MCF 10A (cell line): ENCODE results near the gene AP3M1. TPM values are rescaled to one million over a fixed set of nuclear protein-coding genes. Genes with fewer than 3 reads are reported as not detected.

Experiments used
- BruUV-seq: library from RNA; stranded (reverse); fragments of 400-500 nt; replicated peaks from 2 replicates; lab custom pipeline; 2021; lab: Mats Ljungman, UMichigan
- CTCF ChIA-PET: fragments of 300-600 bp; sonication (Branson Sonifier 250); formaldehyde crosslinking; extraction: SDS; loops from one replicate; lab custom pipeline; 2021; ENCODE audit warnings: antibody characterized with exemption, inconsistent platforms; lab: Yijun Ruan, JAX
- POLR2A ChIA-PET: fragments of 300-600, 350-650 bp; sonication (Branson Sonifier 250); formaldehyde crosslinking; extraction: SDS; loops from one replicate; lab custom pipeline; 2020; ENCODE audit warnings: antibody characterized with exemption, inconsistent platforms; lab: Yijun Ruan, JAX
- DNase-seq: peaks from one replicate; pipeline ENCODE4 v3.0.0-alpha.2; 2018; ENCODE audit not compliant: unreplicated experiment
- H3K27ac Mint-ChIP-seq: one replicate; pipeline ENCODE4 v1.8.0; 2022; ENCODE audit warnings: mild to moderate bottlenecking, low read depth, mixed read lengths; ENCODE audit not compliant: unreplicated experiment
- H3K27me3 Mint-ChIP-seq: one replicate; pipeline ENCODE4 v1.8.0; 2022; ENCODE audit warnings: mixed read lengths; ENCODE audit not compliant: insufficient read depth, unreplicated experiment
- H3K36me3 Mint-ChIP-seq: one replicate; pipeline ENCODE4 v1.8.0; 2022; ENCODE audit warnings: mild to moderate bottlenecking, moderate library complexity, mixed read lengths; ENCODE audit not compliant: insufficient read depth, unreplicated experiment
- H3K4me1 Mint-ChIP-seq: one replicate; pipeline ENCODE4 v1.8.0; 2022; ENCODE audit warnings: mixed read lengths; ENCODE audit not compliant: insufficient read depth, unreplicated experiment
- H3K4me3 Mint-ChIP-seq: one replicate; pipeline ENCODE4 v1.8.0; 2022; ENCODE audit warnings: mild to moderate bottlenecking, moderate library complexity, mixed read lengths; ENCODE audit not compliant: unreplicated experiment
- H3K9me3 Mint-ChIP-seq: one replicate; pipeline ENCODE4 v1.8.0; 2022; ENCODE audit warnings: mixed read lengths; ENCODE audit not compliant: unreplicated experiment
- intact Hi-C: fragments of 100-400 bp; cut with micrococcal nuclease; formaldehyde crosslinking; loops from 2 replicates; pipeline ENCODE4 v1.14.1; 2022
- total RNA-seq: library from RNA; stranded (reverse); gene quantifications from 2 replicates; pipeline ENCODE4 v1.2.3, GENCODE V29; 2022
- TF ChIP-seq, protein P1 (sequence below): fragments of 200-600 bp; IDR thresholded peaks from one replicate; pipeline ENCODE4 v1.8.0; 2022; ENCODE audit warnings: antibody characterized with exemption, mild to moderate bottlenecking; ENCODE audit not compliant: unreplicated experiment

AP3M1 gene
- total RNA-seq, 1 experiment from 2014 or later: 31.2 TPM

DNA sequence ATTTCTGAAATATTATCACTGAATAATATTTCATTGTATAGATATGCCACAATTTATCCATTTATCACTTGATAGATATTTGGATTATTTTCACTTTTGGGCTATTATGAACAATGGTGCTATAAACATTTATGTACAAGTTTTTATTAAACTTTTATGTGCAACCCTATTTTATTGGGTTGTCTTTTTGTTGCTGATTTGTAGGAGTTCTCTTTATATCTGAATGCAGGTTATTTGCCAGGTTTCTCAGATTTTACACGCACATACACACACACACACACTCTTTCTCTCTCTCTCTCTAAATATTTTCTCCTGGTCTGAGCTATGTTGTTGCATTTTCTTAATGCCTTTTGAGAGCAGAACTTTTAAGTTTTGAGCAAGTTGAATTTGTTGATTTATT lies 36.6 kb upstream of the AP3M1 start:
- intact Hi-C loops: no loop called here
- ChIA-PET POLR2A (interaction anchor here (0.6 to 8.2 kb wide), 4 partner anchors 10 to 54 kb away, joined by 3 to 146 read pairs (median 10); partner anchors contain the start of genes ADK and AP3M1), CTCF (no interaction called here)
- BruUV-seq: no TSS peak
- Mint-ChIP-seq H3K27ac (peak overlapping the region; percentile 43), H3K9me3 (no peaks in the 10 kb centered on the region), H3K27me3 (no peaks in the 10 kb centered on the region), H3K4me1 (peaks cover 28% of the 10 kb centered on the region), H3K36me3 (no peaks in the 10 kb centered on the region), H3K4me3 (no peak overlapping the region)
- TF ChIP-seq, protein P1, sequence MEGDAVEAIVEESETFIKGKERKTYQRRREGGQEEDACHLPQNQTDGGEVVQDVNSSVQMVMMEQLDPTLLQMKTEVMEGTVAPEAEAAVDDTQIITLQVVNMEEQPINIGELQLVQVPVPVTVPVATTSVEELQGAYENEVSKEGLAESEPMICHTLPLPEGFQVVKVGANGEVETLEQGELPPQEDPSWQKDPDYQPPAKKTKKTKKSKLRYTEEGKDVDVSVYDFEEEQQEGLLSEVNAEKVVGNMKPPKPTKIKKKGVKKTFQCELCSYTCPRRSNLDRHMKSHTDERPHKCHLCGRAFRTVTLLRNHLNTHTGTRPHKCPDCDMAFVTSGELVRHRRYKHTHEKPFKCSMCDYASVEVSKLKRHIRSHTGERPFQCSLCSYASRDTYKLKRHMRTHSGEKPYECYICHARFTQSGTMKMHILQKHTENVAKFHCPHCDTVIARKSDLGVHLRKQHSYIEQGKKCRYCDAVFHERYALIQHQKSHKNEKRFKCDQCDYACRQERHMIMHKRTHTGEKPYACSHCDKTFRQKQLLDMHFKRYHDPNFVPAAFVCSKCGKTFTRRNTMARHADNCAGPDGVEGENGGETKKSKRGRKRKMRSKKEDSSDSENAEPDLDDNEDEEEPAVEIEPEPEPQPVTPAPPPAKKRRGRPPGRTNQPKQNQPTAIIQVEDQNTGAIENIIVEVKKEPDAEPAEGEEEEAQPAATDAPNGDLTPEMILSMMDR: no peak
- DNase-seq: no peak

DNA sequence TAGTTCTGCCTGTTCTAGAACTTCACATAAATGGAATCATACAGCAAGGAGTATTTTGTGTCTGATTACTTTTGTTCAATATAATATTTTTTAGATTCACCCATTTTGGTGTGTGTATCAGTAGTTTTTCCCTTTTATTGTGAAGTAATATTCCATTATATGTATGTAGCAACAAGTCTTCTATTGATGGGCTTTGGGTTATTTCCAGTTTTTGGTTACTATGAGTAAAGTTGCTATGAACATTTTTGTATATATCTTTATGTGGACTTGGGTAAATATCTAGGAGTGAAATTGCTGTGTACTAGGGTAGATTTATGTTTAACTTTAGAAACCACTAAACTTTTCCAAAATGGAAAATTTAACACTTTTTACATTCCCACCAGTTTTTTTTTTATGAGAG lies 36.0 kb upstream of the AP3M1 start:
- TF ChIP-seq, protein P1: no peak

DNA sequence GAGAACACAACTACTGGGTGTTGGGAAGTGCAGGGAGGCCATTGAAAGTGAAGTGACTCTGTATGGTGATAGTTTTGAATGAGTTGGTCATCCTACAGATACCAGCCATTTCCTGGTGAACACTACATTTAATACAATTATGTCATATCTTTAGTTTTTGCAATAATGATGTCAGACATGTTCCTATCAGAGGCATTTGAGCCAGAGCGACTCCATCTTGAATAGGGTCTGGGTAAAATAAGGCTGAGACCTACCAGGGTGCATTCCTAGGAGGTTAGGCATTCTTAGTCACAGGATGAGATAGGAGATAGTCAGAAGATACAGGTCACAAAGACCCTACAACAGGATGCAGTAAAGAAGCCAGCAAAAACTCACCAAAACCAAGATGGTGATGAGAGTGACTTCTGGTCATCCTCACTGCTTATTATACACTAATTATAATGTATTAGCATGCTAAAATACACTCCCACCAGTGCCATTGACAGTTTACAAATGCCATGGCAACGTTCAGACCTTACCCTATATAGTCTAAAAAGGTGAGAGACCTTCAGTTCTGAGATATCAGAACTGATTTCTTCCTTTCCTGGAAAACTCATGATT lies 28.6 kb upstream of the AP3M1 start:
- DNase-seq: no peak
- Mint-ChIP-seq H3K4me1 (peaks cover 20% of the 10 kb centered on the region), H3K27me3 (no peaks in the 10 kb centered on the region), H3K27ac (peak overlapping the region; percentile 36), H3K4me3 (no peak overlapping the region), H3K36me3 (peaks cover 15% of the 10 kb centered on the region), H3K9me3 (no peaks in the 10 kb centered on the region)
- TF ChIP-seq, protein P1: no peak
- ChIA-PET POLR2A (interaction anchor here (0.6 to 3.8 kb wide), 7 partner anchors 11 to 393 kb away, joined by 3 to 146 read pairs (median 9); partner anchors contain the start of genes ADK and AP3M1), CTCF (no interaction called here)
- intact Hi-C loops: no loop called here
- no TSS peak for BruUV-seq

More for the DNA sequence above, 36.0 kb upstream of the AP3M1 start:
- H3K4me3 Mint-ChIP-seq: no peak overlapping the region
- ChIA-PET CTCF (no interaction called here), POLR2A (interaction anchor here (1.5 to 8.2 kb wide), 2 partner anchors 9 to 36 kb away, joined by 18 to 146 read pairs; partner anchors contain the start of genes ADK and AP3M1)
- peaks cover 23% of the 10 kb centered on the region for H3K4me1 Mint-ChIP-seq
- no peaks in the 10 kb centered on the region for H3K36me3 Mint-ChIP-seq
- H3K27ac Mint-ChIP-seq: peak overlapping the region; percentile 43
- no peak for DNase-seq
- intact Hi-C loops: no loop called here
- no peaks in the 10 kb centered on the region for H3K27me3 Mint-ChIP-seq
- H3K9me3 Mint-ChIP-seq: no peaks in the 10 kb centered on the region
- BruUV-seq: no TSS peak

DNA sequence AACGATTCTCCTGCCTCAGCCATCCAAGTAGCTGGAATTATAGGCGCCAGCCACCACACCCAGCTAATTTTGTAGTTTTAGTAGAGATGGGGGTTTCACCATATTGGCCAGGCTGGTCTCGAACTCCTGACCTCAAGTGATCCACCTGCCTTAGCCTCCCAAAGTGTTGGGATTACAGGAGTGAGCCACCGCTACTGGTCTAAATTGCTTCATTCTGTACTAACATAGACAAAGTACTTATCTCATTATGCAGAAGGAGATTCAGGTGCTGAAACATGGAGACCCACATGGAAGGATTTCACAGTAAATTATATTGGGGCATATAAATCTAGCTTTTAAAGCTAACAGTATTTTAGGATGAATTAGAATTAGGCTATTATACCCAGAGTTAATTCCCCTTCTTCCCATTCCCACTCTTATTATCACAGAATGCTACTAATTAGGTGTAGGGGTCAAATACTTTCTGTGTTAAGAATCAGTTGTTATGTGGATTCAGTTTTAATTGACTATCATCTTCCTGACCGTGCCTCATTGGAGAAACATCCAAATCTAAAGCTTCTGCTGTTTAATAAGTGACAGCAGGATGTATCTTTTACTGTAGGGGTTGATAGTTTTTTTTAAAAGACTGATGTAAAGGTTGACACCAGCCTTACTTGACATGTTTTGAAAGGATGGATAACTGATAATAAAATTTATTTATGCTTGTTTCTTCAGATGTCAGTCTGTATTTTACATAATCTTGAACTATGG lies 27.6 kb upstream of the AP3M1 start:
- no peak for DNase-seq
- Mint-ChIP-seq H3K4me3 (peak overlapping the region; percentile 90), H3K4me1 (peaks cover 20% of the 10 kb centered on the region), H3K36me3 (peaks cover 17% of the 10 kb centered on the region), H3K9me3 (no peaks in the 10 kb centered on the region), H3K27me3 (no peaks in the 10 kb centered on the region), H3K27ac (peak overlapping the region; percentile 96)
- ChIA-PET CTCF (interaction anchor here (0.6 to 1.8 kb wide), 3 partner anchors 25 to 928 kb away, joined by 4 to 9 read pairs (median 4); no protein-coding TSS in a partner anchor), POLR2A (interaction anchor here (0.6 to 6.4 kb wide), 15 partner anchors 12 to 392 kb away, joined by 3 to 146 read pairs (median 4); partner anchors contain the start of genes ADK and AP3M1)
- intact Hi-C loops: no loop called here
- TF ChIP-seq, protein P1: no peak
- BruUV-seq: no TSS peak
